GM23338 (cell line): ENCODE data around the gene SPDL1. TPM values are rescaled to one million over a fixed set of nuclear protein-coding genes. Genes with fewer than 3 reads are reported as not detected.

ENCODE experiments used
- ATAC-seq: fragments of 200-7000 bp; cut with Tn5 transposase; 3 replicates; pipeline ENCODE4 v1.9.1; 2020
- DNase-seq: peaks from one replicate; pipeline ENCODE4 v3.0.0-alpha.2; 2015; ENCODE audit warnings: low spot score
- H2AFZ ChIP-seq: fragments of 200-600 bp; sonication (generic); 2 replicates; pipeline ENCODE4 v1.8.0; 2016; ENCODE audit warnings: antibody characterized with exemption, mild to moderate bottlenecking, moderate library complexity
- H3F3A ChIP-seq: fragments of 200-600 bp; sonication (generic); replicated peaks from 2 replicates; pipeline ENCODE4 v1.8.0; 2017; ENCODE audit warnings: antibody characterized with exemption, mixed run types, low read depth
- H3K27ac ChIP-seq: fragments of 200-600 bp; sonication (generic); 2 replicates; pipeline ENCODE4 v1.6.1; 2016; ENCODE audit warnings: low read depth
- H3K27me3 ChIP-seq: fragments of 200-600 bp; sonication (generic); 2 replicates; pipeline ENCODE4 v1.8.0; 2016; ENCODE audit warnings: mild to moderate bottlenecking, mixed run types, moderate library complexity; ENCODE audit not compliant: insufficient read depth
- H3K36me3 ChIP-seq: fragments of 200-600 bp; sonication (generic); 2 replicates; pipeline ENCODE4 v1.8.0; 2016; ENCODE audit warnings: mild to moderate bottlenecking; ENCODE audit not compliant: insufficient read depth
- H3K4me1 ChIP-seq: fragments of 200-600 bp; sonication (generic); 2 replicates; pipeline ENCODE4 v1.8.0; 2016; ENCODE audit warnings: mild to moderate bottlenecking, moderate library complexity; ENCODE audit not compliant: insufficient read depth
- H3K4me2 ChIP-seq: fragments of 200-600 bp; sonication (generic); 2 replicates; pipeline ENCODE4 v1.7.1; 2017; ENCODE audit warnings: mixed run types
- H3K4me3 ChIP-seq: fragments of 200-600 bp; sonication (generic); 2 replicates; pipeline ENCODE4 v1.6.1; 2016; ENCODE audit warnings: mixed run types
- H3K79me2 ChIP-seq: fragments of 200-600 bp; sonication (generic); replicated peaks from 2 replicates; pipeline ENCODE4 v1.8.0; 2017; ENCODE audit warnings: mild to moderate bottlenecking; ENCODE audit not compliant: insufficient read depth
- H3K9me2 ChIP-seq: fragments of 200-600 bp; sonication (generic); 2 replicates; pipeline ENCODE4 v1.8.0; 2017; ENCODE audit not compliant: insufficient read depth
- H4K20me1 ChIP-seq: fragments of 200-600 bp; sonication (generic); replicated peaks from 2 replicates; pipeline ENCODE4 v1.8.0; 2017; ENCODE audit warnings: mild to moderate bottlenecking; ENCODE audit not compliant: insufficient read depth
- H3K27ac Mint-ChIP-seq: 2 replicates; pipeline ENCODE4 v1.8.0; 2020; ENCODE audit warnings: inconsistent platforms, mild to moderate bottlenecking, moderate library complexity, mixed read lengths
- H3K27me3 Mint-ChIP-seq: 3 replicates; pipeline ENCODE4 v1.8.0; 2022; ENCODE audit warnings: low read depth, mild to moderate bottlenecking, moderate library complexity, mixed read lengths, inconsistent platforms; ENCODE audit not compliant: insufficient read depth, poor library complexity
- H3K36me3 Mint-ChIP-seq: 3 replicates; pipeline ENCODE4 v1.8.0; 2021; ENCODE audit warnings: low read depth, mild to moderate bottlenecking, inconsistent platforms, moderate library complexity, mixed read lengths
- H3K4me1 Mint-ChIP-seq: 3 replicates; pipeline ENCODE4 v1.8.0; 2020; ENCODE audit warnings: mild to moderate bottlenecking, inconsistent platforms, mixed read lengths
- H3K4me3 Mint-ChIP-seq: 3 replicates; pipeline ENCODE4 v1.8.0; 2021; ENCODE audit warnings: moderate library complexity, mild to moderate bottlenecking, inconsistent platforms, mixed read lengths
- H3K9me3 Mint-ChIP-seq: 3 replicates; pipeline ENCODE4 v1.8.0; 2020; ENCODE audit warnings: moderate library complexity, mild to moderate bottlenecking, inconsistent platforms, mixed read lengths
- EZH2 ChIP-seq: fragments of 200-600 bp; sonication (generic); IDR thresholded peaks from one replicate; pipeline ENCODE4 v1.8.0; 2017; ENCODE audit warnings: antibody characterized with exemption, mild to moderate bottlenecking, low read depth; ENCODE audit not compliant: unreplicated experiment
- EZH2phosphoT487 ChIP-seq: fragments of 200-600 bp; sonication (generic); IDR thresholded peaks from one replicate; pipeline ENCODE4 v1.8.1; 2018; ENCODE audit warnings: antibody characterized with exemption; ENCODE audit not compliant: unreplicated experiment
- NANOG ChIP-seq: IDR thresholded peaks from 2 replicates; pipeline ENCODE4 v1.6.1; 2016; ENCODE audit warnings: antibody characterized with exemption, borderline replicate concordance
- POLR2AphosphoS5 ChIP-seq: IDR thresholded peaks from 2 replicates; pipeline ENCODE4 v1.6.1; 2016; ENCODE audit warnings: antibody characterized with exemption, low read depth
- STAT1 ChIP-seq: IDR thresholded peaks from one replicate; pipeline ENCODE4 v1.6.1; 2016; ENCODE audit warnings: antibody characterized with exemption; ENCODE audit not compliant: unreplicated experiment
- ZNF114 ChIP-seq: fragments of 250-450 bp; sonication (Bioruptor Pico); IDR thresholded peaks from 2 replicates; pipeline ENCODE4 v1.5.0; 2020; ENCODE audit warnings: mild to moderate bottlenecking, moderate library complexity
- ZNF331 ChIP-seq: fragments of 250-450 bp; sonication (Bioruptor Pico); IDR thresholded peaks from 2 replicates; pipeline ENCODE4 v1.5.0; 2020; ENCODE audit warnings: low read depth, mild to moderate bottlenecking, moderate library complexity
- polyA plus RNA-seq: library from polyadenylated mRNA; unstranded; fragments of >200 nt; fragmentation: Nextera tagmentation; extraction: Ambion mirVana; gene quantifications from 2 replicates; pipeline ENCODE4 v1.2.1, GENCODE V29; 2016
- total RNA-seq: library from RNA; depleted of rRNA; stranded (reverse); fragments of >200 nt; shearing (Covaris generic); gene quantifications from 2 replicates; pipeline ENCODE4 v1.2.3, GENCODE V29; 2014
- TF ChIP-seq, protein P1 (sequence below): fragments of 250-450 bp; sonication (Bioruptor Pico); IDR thresholded peaks from 2 replicates; pipeline ENCODE4 v1.5.0; 2020; ENCODE audit warnings: mild to moderate bottlenecking, moderate library complexity
- TF ChIP-seq, protein P2 (sequence below), 2 experiments: fragments of 200-600 bp in 1 of 2; sonication (generic) in 1 of 2; conservative IDR thresholded peaks; 2 replicates each; pipeline versions ENCODE4 v1.5.1 to v1.6.1; 2016 to 2017; ENCODE audit warnings: antibody characterized with exemption in 2 of 2, low read depth in 2 of 2, mild to moderate bottlenecking in 2 of 2, moderate library complexity in 1 of 2
- TF ChIP-seq, protein P3 (sequence below): IDR thresholded peaks from 2 replicates; pipeline ENCODE4 v1.6.1; 2016; ENCODE audit warnings: antibody characterized with exemption
- TF ChIP-seq, protein P4 (sequence below): IDR thresholded peaks from one replicate; pipeline ENCODE4 v1.6.1; 2018; ENCODE audit warnings: antibody characterized with exemption; ENCODE audit not compliant: unreplicated experiment

Gene SPDL1
- total and polyA plus RNA-seq, 2 experiments from 2014 or later = 76.9 to 79.6 TPM

DNA sequence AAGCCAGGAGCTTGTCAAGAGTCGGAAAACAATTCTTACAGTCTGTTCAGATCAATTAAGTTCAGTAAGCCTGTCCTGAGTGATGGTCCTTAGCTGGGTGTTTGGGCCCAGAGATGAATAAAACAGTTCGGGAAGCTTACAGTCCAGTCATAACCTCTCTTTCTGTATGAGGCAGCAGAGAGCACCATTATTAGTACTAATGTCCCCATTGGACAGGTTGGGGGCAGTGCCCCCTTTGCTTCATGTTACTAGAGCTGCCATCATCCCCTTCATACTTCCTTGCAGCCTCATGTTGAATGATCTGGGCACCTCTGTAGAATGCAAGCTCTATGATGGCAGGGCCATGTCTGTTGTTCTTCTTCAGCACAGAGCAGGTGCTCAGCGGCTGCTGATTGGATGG lies 63.3 kb downstream of the SPDL1 start (continued):
- TF ChIP-seq, protein P1, sequence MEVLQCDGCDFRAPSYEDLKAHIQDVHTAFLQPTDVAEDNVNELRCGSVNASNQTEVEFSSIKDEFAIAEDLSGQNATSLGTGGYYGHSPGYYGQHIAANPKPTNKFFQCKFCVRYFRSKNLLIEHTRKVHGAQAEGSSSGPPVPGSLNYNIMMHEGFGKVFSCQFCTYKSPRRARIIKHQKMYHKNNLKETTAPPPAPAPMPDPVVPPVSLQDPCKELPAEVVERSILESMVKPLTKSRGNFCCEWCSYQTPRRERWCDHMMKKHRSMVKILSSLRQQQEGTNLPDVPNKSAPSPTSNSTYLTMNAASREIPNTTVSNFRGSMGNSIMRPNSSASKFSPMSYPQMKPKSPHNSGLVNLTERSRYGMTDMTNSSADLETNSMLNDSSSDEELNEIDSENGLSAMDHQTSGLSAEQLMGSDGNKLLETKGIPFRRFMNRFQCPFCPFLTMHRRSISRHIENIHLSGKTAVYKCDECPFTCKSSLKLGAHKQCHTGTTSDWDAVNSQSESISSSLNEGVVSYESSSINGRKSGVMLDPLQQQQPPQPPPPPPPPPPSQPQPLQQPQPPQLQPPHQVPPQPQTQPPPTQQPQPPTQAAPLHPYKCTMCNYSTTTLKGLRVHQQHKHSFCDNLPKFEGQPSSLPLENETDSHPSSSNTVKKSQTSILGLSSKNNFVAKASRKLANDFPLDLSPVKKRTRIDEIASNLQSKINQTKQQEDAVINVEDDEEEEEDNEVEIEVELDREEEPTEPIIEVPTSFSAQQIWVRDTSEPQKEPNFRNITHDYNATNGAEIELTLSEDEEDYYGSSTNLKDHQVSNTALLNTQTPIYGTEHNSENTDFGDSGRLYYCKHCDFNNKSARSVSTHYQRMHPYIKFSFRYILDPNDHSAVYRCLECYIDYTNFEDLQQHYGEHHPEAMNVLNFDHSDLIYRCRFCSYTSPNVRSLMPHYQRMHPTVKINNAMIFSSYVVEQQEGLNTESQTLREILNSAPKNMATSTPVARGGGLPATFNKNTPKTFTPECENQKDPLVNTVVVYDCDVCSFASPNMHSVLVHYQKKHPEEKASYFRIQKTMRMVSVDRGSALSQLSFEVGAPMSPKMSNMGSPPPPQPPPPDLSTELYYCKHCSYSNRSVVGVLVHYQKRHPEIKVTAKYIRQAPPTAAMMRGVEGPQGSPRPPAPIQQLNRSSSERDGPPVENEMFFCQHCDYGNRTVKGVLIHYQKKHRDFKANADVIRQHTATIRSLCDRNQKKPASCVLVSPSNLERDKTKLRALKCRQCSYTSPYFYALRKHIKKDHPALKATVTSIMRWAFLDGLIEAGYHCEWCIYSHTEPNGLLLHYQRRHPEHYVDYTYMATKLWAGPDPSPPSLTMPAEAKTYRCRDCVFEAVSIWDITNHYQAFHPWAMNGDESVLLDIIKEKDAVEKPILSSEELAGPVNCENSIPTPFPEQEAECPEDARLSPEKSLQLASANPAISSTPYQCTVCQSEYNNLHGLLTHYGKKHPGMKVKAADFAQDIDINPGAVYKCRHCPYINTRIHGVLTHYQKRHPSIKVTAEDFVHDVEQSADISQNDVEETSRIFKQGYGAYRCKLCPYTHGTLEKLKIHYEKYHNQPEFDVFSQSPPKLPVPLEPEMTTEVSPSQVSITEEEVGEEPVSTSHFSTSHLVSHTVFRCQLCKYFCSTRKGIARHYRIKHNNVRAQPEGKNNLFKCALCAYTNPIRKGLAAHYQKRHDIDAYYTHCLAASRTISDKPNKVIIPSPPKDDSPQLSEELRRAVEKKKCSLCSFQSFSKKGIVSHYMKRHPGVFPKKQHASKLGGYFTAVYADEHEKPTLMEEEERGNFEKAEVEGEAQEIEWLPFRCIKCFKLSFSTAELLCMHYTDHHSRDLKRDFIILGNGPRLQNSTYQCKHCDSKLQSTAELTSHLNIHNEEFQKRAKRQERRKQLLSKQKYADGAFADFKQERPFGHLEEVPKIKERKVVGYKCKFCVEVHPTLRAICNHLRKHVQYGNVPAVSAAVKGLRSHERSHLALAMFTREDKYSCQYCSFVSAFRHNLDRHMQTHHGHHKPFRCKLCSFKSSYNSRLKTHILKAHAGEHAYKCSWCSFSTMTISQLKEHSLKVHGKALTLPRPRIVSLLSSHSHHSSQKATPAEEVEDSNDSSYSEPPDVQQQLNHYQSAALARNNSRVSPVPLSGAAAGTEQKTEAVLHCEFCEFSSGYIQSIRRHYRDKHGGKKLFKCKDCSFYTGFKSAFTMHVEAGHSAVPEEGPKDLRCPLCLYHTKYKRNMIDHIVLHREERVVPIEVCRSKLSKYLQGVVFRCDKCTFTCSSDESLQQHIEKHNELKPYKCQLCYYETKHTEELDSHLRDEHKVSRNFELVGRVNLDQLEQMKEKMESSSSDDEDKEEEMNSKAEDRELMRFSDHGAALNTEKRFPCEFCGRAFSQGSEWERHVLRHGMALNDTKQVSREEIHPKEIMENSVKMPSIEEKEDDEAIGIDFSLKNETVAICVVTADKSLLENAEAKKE = no peak
- no peak for TF ChIP-seq ZNF114 (CRISPR knock-in tag)
- TF ChIP-seq EZH2phosphoT487 = no peak
- no peak for TF ChIP-seq NANOG
- TF ChIP-seq, protein P2, sequence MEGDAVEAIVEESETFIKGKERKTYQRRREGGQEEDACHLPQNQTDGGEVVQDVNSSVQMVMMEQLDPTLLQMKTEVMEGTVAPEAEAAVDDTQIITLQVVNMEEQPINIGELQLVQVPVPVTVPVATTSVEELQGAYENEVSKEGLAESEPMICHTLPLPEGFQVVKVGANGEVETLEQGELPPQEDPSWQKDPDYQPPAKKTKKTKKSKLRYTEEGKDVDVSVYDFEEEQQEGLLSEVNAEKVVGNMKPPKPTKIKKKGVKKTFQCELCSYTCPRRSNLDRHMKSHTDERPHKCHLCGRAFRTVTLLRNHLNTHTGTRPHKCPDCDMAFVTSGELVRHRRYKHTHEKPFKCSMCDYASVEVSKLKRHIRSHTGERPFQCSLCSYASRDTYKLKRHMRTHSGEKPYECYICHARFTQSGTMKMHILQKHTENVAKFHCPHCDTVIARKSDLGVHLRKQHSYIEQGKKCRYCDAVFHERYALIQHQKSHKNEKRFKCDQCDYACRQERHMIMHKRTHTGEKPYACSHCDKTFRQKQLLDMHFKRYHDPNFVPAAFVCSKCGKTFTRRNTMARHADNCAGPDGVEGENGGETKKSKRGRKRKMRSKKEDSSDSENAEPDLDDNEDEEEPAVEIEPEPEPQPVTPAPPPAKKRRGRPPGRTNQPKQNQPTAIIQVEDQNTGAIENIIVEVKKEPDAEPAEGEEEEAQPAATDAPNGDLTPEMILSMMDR (conservative IDR thresholded peaks at IDR 0.05; ENCODE audit: low read depth in 2 of 2) = no peak
- no peak for TF ChIP-seq POLR2AphosphoS5

DNA sequence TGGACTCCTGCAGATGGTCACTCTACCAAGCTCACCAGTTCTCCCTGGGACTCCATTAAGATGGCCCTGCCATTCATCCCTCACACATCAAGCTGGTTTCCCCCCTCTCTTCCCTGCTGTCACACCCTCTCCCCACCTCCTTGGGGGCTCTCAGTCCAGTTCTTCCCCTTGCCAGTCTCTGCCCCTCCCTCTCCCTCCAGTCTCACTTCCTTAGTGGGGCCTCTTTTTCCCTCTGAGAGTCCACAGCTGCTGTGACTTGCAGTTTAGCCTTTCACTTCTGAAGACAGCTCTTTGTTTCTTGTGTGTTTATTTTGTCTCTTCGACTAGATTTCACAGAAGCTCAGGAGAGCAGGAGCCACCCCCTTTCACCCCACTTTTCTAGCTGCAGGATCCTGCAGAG lies 64.0 kb downstream of the SPDL1 start:
- peaks cover 19% of the 10 kb centered on the region for H3K4me1 Mint-ChIP-seq
- ATAC-seq (no peak), DNase-seq (no peak)
- no peak overlapping the region for H3K27ac ChIP-seq
- no peak overlapping the region for H3K4me3 Mint-ChIP-seq
- H3K79me2 ChIP-seq = no peaks in the 10 kb centered on the region
- H3K9me2 ChIP-seq = peaks cover 6% of the 10 kb centered on the region; the same call in 1 of the 2 replicates
- H3K27me3 ChIP-seq = no peaks in the 10 kb centered on the region
- no peaks in the 10 kb centered on the region for H3K9me3 Mint-ChIP-seq
- H3K4me2 ChIP-seq = no peak overlapping the region
- H3K27me3 Mint-ChIP-seq = no peaks in the 10 kb centered on the region
- H3K4me3 ChIP-seq = no peak overlapping the region
- H3K36me3 ChIP-seq = no peaks in the 10 kb centered on the region
- H3K36me3 Mint-ChIP-seq = no peaks in the 10 kb centered on the region
- no peaks in the 10 kb centered on the region for H4K20me1 ChIP-seq
- H2AFZ ChIP-seq = no peak overlapping the region
- peaks cover 10% of the 10 kb centered on the region; the same call in 1 of the 2 replicates for H3K4me1 ChIP-seq
- H3K27ac Mint-ChIP-seq = no peak overlapping the region
- no peak for TF ChIP-seq EZH2phosphoT487
- TF ChIP-seq, protein P3, sequence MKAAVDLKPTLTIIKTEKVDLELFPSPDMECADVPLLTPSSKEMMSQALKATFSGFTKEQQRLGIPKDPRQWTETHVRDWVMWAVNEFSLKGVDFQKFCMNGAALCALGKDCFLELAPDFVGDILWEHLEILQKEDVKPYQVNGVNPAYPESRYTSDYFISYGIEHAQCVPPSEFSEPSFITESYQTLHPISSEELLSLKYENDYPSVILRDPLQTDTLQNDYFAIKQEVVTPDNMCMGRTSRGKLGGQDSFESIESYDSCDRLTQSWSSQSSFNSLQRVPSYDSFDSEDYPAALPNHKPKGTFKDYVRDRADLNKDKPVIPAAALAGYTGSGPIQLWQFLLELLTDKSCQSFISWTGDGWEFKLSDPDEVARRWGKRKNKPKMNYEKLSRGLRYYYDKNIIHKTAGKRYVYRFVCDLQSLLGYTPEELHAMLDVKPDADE = no peak
- TF ChIP-seq STAT1 = no peak
- no peak for TF ChIP-seq ZNF331 (CRISPR knock-in tag)
- TF ChIP-seq POLR2AphosphoS5 = no peak
- no peak for TF ChIP-seq EZH2
- TF ChIP-seq, protein P4, sequence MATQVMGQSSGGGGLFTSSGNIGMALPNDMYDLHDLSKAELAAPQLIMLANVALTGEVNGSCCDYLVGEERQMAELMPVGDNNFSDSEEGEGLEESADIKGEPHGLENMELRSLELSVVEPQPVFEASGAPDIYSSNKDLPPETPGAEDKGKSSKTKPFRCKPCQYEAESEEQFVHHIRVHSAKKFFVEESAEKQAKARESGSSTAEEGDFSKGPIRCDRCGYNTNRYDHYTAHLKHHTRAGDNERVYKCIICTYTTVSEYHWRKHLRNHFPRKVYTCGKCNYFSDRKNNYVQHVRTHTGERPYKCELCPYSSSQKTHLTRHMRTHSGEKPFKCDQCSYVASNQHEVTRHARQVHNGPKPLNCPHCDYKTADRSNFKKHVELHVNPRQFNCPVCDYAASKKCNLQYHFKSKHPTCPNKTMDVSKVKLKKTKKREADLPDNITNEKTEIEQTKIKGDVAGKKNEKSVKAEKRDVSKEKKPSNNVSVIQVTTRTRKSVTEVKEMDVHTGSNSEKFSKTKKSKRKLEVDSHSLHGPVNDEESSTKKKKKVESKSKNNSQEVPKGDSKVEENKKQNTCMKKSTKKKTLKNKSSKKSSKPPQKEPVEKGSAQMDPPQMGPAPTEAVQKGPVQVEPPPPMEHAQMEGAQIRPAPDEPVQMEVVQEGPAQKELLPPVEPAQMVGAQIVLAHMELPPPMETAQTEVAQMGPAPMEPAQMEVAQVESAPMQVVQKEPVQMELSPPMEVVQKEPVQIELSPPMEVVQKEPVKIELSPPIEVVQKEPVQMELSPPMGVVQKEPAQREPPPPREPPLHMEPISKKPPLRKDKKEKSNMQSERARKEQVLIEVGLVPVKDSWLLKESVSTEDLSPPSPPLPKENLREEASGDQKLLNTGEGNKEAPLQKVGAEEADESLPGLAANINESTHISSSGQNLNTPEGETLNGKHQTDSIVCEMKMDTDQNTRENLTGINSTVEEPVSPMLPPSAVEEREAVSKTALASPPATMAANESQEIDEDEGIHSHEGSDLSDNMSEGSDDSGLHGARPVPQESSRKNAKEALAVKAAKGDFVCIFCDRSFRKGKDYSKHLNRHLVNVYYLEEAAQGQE = no peak
- no peaks in the 10 kb centered on the region for H3F3A ChIP-seq
